GM12875 (cell line): ENCODE data around the gene PHC3.

Experiments used
- H3K4me3 ChIP-seq: one replicate; pipeline ENCODE4 v1.5.1; 2011; ENCODE audit warnings: low read depth, low read length, control low read depth
- CTCF ChIP-seq: IDR thresholded peaks from 2 replicates; pipeline ENCODE4 v1.5.1; 2011; ENCODE audit warnings: low read depth, mild to moderate bottlenecking, control low read depth, inconsistent platforms, low read length, moderate library complexity, borderline replicate concordance; ENCODE audit not compliant: insufficient read depth

PHC3 gene

GRCh38 chr3:170179432-170179831 is 2.1 kb downstream of the PHC3 start:
- TF ChIP-seq CTCF, result no peak
- no peak overlapping the region for H3K4me3 ChIP-seq

- H3K4me3 ChIP-seq, result no peak overlapping the region
- TF ChIP-seq CTCF, result no peak
Observed at GRCh38 chr3:170178651-170179050, 2.9 kb downstream of the PHC3 start.

- no peak overlapping the region for H3K4me3 ChIP-seq
- TF ChIP-seq CTCF, result no peak
Observed at GRCh38 chr3:170171563-170171962, 10.0 kb downstream of the PHC3 start.

- H3K4me3 ChIP-seq, result no peak overlapping the region
- TF ChIP-seq CTCF, result no peak
Observed at GRCh38 chr3:170164717-170165116, 16.8 kb downstream of the PHC3 start.

- TF ChIP-seq CTCF, result no peak
- no peak overlapping the region for H3K4me3 ChIP-seq
Observed at GRCh38 chr3:170163956-170164645, 17.4 kb downstream of the PHC3 start.

GRCh38 chr3:170162630-170163029 is 18.9 kb downstream of the PHC3 start:
- no peak for TF ChIP-seq CTCF
- H3K4me3 ChIP-seq, result no peak overlapping the region

GRCh38 chr3:170162052-170162451 is 19.5 kb downstream of the PHC3 start:
- no peak for TF ChIP-seq CTCF
- no peak overlapping the region for H3K4me3 ChIP-seq
